Uterus (tissue), 4 donors: Measurements from ENCODE around the gene SLC66A3. TPM values are rescaled to one million over a fixed set of nuclear protein-coding genes. Genes with fewer than 3 reads are reported as not detected.

ENCODE experiments used
- DNase-seq, 2 donors: peaks; one replicate each; pipeline ENCODE4 v3.0.0-alpha.2; 2019 to 2020
- H3K27ac ChIP-seq, 2 donors: fragments of 200-600 bp; sonication (generic); 1 replicate in 1 of 2; 2 replicates in 1 of 2; pipeline ENCODE4 v1.5.1; 2016 to 2018
- H3K27me3 ChIP-seq, 2 donors: fragments of 200-600 bp; sonication (generic); one replicate each; pipeline ENCODE4 v1.5.1; 2018 to 2019; ENCODE audit warnings: control low read depth in 1 of 2
- H3K36me3 ChIP-seq, 2 donors: fragments of 200-600 bp; sonication (generic); one replicate each; pipeline ENCODE4 v1.5.1; 2019; ENCODE audit warnings: control low read depth in 1 of 2
- H3K4me1 ChIP-seq, 2 donors: fragments of 200-600 bp; sonication (generic); one replicate each; pipeline ENCODE4 v1.5.1; 2018 to 2019; ENCODE audit warnings: control low read depth in 1 of 2
- H3K4me3 ChIP-seq, 2 donors: fragments of 200-600 bp; sonication (generic); 1 replicate in 1 of 2; 2 replicates in 1 of 2; pipeline ENCODE4 v1.5.1; 2018 to 2019; ENCODE audit warnings: mild to moderate bottlenecking in 1 of 2
- H3K9me3 ChIP-seq, 2 donors: fragments of 200-600 bp; sonication (generic); one replicate each; pipeline ENCODE4 v1.5.1; 2019; ENCODE audit warnings: control low read depth in 1 of 2
- CTCF ChIP-seq, 4 experiments: fragments of 200-600 bp in 2 of 4; fragments of 450-650 bp in 2 of 4; sonication (generic) in 2 of 4; IDR thresholded peaks; one replicate each; pipeline ENCODE4 v1.5.1; 2016 to 2019; ENCODE audit warnings: antibody characterized with exemption in 4 of 4, mild to moderate bottlenecking in 2 of 4, moderate library complexity in 1 of 4
- POLR2A ChIP-seq, 2 donors: fragments of 450-650 bp; IDR thresholded peaks; one replicate each; pipeline ENCODE4 v1.6.1; 2016; ENCODE audit warnings: antibody characterized with exemption in 2 of 2, mild to moderate bottlenecking in 1 of 2, moderate library complexity in 1 of 2
- intact Hi-C: fragments of 100-400 bp; cut with DNase I; formaldehyde crosslinking; loops from one replicate; pipeline ENCODE4 v1.15.1; 2023; ENCODE audit warnings: low total_unique reads
- total RNA-seq, 4 donors: library from RNA; depleted of rRNA in 3 of 4; stranded (reverse); fragments of >200 nt in 3 of 4; gene quantifications; one replicate each; pipeline versions ENCODE4 v1.1.0 to v1.2.4, GENCODE V29; 2014 to 2023
- donor health status: DM: yes; HTN: yes; CAD: no.

Gene SLC66A3
- total RNA-seq, 4 donors from 2014 or later, result 22.2 to 51.7 (median 37.7) TPM

GRCh38 chr2:11186145-11186544 is 30.9 kb downstream of the SLC66A3 start:
- intact Hi-C loops, result no loop called here
- Histone ChIP-seq H3K9me3 (no peaks in the 10 kb centered on the region), H3K27me3 (no peaks in the 10 kb centered on the region), H3K27ac (no peak overlapping the region), H3K36me3 (no peaks in the 10 kb centered on the region), H3K4me3 (no peak overlapping the region), H3K4me1 (no peaks in the 10 kb centered on the region)
- DNase-seq, result no peak
- TF ChIP-seq CTCF (IDR thresholded peaks at IDR 0.05), result no peak
- TF ChIP-seq POLR2A (IDR thresholded peaks at IDR 0.05), result no peak

GRCh38 chr2:11187083-11187619 is 31.9 kb downstream of the SLC66A3 start:
- intact Hi-C loops, result no loop called here
- H3K36me3 ChIP-seq, result no peaks in the 10 kb centered on the region
- H3K4me3 ChIP-seq, result no peak overlapping the region

GRCh38 chr2:11187731-11188130 is 32.5 kb downstream of the SLC66A3 start:
- no peaks in the 10 kb centered on the region for H3K4me1 ChIP-seq
- H3K36me3 ChIP-seq, result no peaks in the 10 kb centered on the region
- TF ChIP-seq CTCF (IDR thresholded peaks at IDR 0.05) (no peak), POLR2A (IDR thresholded peaks at IDR 0.05) (no peak)
- H3K4me3 ChIP-seq, result no peak overlapping the region
- no peak overlapping the region for H3K27ac ChIP-seq
- intact Hi-C loops, result no loop called here
- H3K27me3 ChIP-seq, result no peaks in the 10 kb centered on the region
- DNase-seq, result no peak
- H3K9me3 ChIP-seq, result no peaks in the 10 kb centered on the region

More at GRCh38 chr2:11187083-11187619, 31.9 kb downstream of the SLC66A3 start:
- no peak for DNase-seq
- TF ChIP-seq POLR2A (IDR thresholded peaks at IDR 0.05) (no peak), CTCF (IDR thresholded peaks at IDR 0.05) (no peak)
- H3K4me1 ChIP-seq, result no peaks in the 10 kb centered on the region
- H3K9me3 ChIP-seq, result no peaks in the 10 kb centered on the region
- H3K27ac ChIP-seq, result no peak overlapping the region
- no peaks in the 10 kb centered on the region for H3K27me3 ChIP-seq

GRCh38 chr2:11196246-11196645 is 41.0 kb downstream of the SLC66A3 start:
- H3K9me3 ChIP-seq, result no peaks in the 10 kb centered on the region

GRCh38 chr2:11200651-11201050 is 45.4 kb downstream of the SLC66A3 start:
- Histone ChIP-seq H3K9me3 (no peaks in the 10 kb centered on the region), H3K27me3 (no peaks in the 10 kb centered on the region), H3K4me1 (no peaks in the 10 kb centered on the region), H3K36me3 (no peaks in the 10 kb centered on the region), H3K4me3 (no peak overlapping the region), H3K27ac (no peak overlapping the region)
- TF ChIP-seq CTCF (IDR thresholded peaks at IDR 0.05) (no peak), POLR2A (IDR thresholded peaks at IDR 0.05) (no peak)
- no peak for DNase-seq
- intact Hi-C loops, result no loop called here

More at GRCh38 chr2:11196246-11196645, 41.0 kb downstream of the SLC66A3 start:
- Histone ChIP-seq H3K27ac (no peak overlapping the region), H3K4me1 (no peaks in the 10 kb centered on the region), H3K4me3 (no peak overlapping the region), H3K27me3 (no peaks in the 10 kb centered on the region), H3K36me3 (no peaks in the 10 kb centered on the region)
- intact Hi-C loops, result no loop called here
- DNase-seq, result no peak
- no peak for TF ChIP-seq POLR2A (IDR thresholded peaks at IDR 0.05)
- TF ChIP-seq CTCF (IDR thresholded peaks at IDR 0.05), result no peak
